ENCODE results near the gene LCN9.

Gene LCN9

GRCh38 chr9:135615666-135616618, 47.2 kb upstream of the LCN9 start:
- no peak overlapping the region for H3K4me2 ChIP-seq (ENCODE audit: low read length)
- no peak overlapping the region for H3K9ac ChIP-seq (ENCODE audit: low read length)
- no peaks in the 10 kb centered on the region for H3K4me1 ChIP-seq (ENCODE audit: low read length)
- no peak overlapping the region for H3K27ac ChIP-seq (ENCODE audit: low read length)
- no peaks in the 10 kb centered on the region for H3K79me2 ChIP-seq (ENCODE audit: low read length)
- H2AFZ ChIP-seq (ENCODE audit: low read depth, low read length), result no peak overlapping the region
- no peaks in the 10 kb centered on the region for H3K36me3 ChIP-seq (replicated peaks; ENCODE audit: low read depth, low read length)
- no peaks in the 10 kb centered on the region for H3K9me3 ChIP-seq (ENCODE audit: insufficient read depth, low read length)
- no peak for TF ChIP-seq EZH2phosphoT487 (IDR thresholded peaks at IDR 0.05; ENCODE audit: low read depth)
- TF ChIP-seq, protein P1, sequence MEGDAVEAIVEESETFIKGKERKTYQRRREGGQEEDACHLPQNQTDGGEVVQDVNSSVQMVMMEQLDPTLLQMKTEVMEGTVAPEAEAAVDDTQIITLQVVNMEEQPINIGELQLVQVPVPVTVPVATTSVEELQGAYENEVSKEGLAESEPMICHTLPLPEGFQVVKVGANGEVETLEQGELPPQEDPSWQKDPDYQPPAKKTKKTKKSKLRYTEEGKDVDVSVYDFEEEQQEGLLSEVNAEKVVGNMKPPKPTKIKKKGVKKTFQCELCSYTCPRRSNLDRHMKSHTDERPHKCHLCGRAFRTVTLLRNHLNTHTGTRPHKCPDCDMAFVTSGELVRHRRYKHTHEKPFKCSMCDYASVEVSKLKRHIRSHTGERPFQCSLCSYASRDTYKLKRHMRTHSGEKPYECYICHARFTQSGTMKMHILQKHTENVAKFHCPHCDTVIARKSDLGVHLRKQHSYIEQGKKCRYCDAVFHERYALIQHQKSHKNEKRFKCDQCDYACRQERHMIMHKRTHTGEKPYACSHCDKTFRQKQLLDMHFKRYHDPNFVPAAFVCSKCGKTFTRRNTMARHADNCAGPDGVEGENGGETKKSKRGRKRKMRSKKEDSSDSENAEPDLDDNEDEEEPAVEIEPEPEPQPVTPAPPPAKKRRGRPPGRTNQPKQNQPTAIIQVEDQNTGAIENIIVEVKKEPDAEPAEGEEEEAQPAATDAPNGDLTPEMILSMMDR (IDR thresholded peaks at IDR 0.05; ENCODE audit: low read depth, low read length), result 0 out of 2 replicates have a peak, but pooled peaks have one; percentile 5
- H3K27me3 ChIP-seq (ENCODE audit: low read depth, low read length), result 0 out of 2 replicates have a peak, but pooled peaks cover 5% of the 10 kb centered on the region
- H3K4me3 ChIP-seq (ENCODE audit: low read length), result no peak overlapping the region
- H4K20me1 ChIP-seq (ENCODE audit: insufficient read depth, low read length), result no peaks in the 10 kb centered on the region

- H3K9ac ChIP-seq (ENCODE audit: low read length), result no peak overlapping the region
- no peaks in the 10 kb centered on the region for H4K20me1 ChIP-seq (ENCODE audit: insufficient read depth, low read length)
- no peaks in the 10 kb centered on the region for H3K9me3 ChIP-seq (ENCODE audit: insufficient read depth, low read length)
- 0 out of 2 replicates have a peak, but pooled peaks cover 5% of the 10 kb centered on the region for H3K27me3 ChIP-seq (ENCODE audit: low read depth, low read length)
- no peak overlapping the region for H3K4me2 ChIP-seq (ENCODE audit: low read length)
- H2AFZ ChIP-seq (ENCODE audit: low read depth, low read length), result no peak overlapping the region
- H3K36me3 ChIP-seq (replicated peaks; ENCODE audit: low read depth, low read length), result no peaks in the 10 kb centered on the region
- H3K4me1 ChIP-seq (ENCODE audit: low read length), result no peaks in the 10 kb centered on the region
- TF ChIP-seq, protein P1 (IDR thresholded peaks at IDR 0.05; ENCODE audit: low read depth, low read length), result no peak
- no peak for TF ChIP-seq EZH2phosphoT487 (IDR thresholded peaks at IDR 0.05; ENCODE audit: low read depth)
- no peak overlapping the region for H3K27ac ChIP-seq (ENCODE audit: low read length)
- H3K4me3 ChIP-seq (ENCODE audit: low read length), result no peak overlapping the region
- no peaks in the 10 kb centered on the region for H3K79me2 ChIP-seq (ENCODE audit: low read length)
Observed at GRCh38 chr9:135616619-135617537, 46.2 kb upstream of the LCN9 start.

DNA sequence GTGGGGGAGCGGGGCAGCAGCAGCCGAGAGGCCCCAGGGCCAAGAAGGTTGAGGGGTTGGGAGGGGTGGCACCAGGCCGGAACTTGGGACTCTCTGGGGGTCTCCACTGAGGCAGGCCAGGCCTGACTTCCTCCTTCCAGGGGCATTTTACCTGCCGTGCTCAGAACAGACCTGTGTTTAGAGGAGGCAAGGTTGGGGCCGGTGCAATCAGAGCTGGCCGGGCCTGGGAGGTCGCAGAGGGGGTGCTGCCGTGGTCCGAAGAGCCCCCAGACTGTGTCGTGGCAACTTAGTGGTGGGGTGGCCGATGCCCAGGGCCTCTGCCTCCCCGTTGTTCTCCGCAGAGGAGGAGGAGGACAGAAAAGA, 45.6 kb upstream of the LCN9 start:
- TF ChIP-seq, protein P1 (IDR thresholded peaks at IDR 0.05; ENCODE audit: low read depth, low read length), result no peak
- no peak for TF ChIP-seq EZH2phosphoT487 (IDR thresholded peaks at IDR 0.05; ENCODE audit: low read depth)
- no peak overlapping the region for H3K4me2 ChIP-seq (ENCODE audit: low read length)
- H3K9ac ChIP-seq (ENCODE audit: low read length), result no peak overlapping the region
- H3K4me1 ChIP-seq (ENCODE audit: low read length), result no peaks in the 10 kb centered on the region
- no peak overlapping the region for H3K27ac ChIP-seq (ENCODE audit: low read length)
- peaks cover 9% of the 10 kb centered on the region; the same call in 1 of the 2 replicates for H3K27me3 ChIP-seq (ENCODE audit: low read depth, low read length)
- H3K36me3 ChIP-seq (replicated peaks; ENCODE audit: low read depth, low read length), result no peaks in the 10 kb centered on the region
- no peaks in the 10 kb centered on the region for H3K79me2 ChIP-seq (ENCODE audit: low read length)
- no peak overlapping the region for H3K4me3 ChIP-seq (ENCODE audit: low read length)
- no peak overlapping the region for H2AFZ ChIP-seq (ENCODE audit: low read depth, low read length)
- H3K9me3 ChIP-seq (ENCODE audit: insufficient read depth, low read length), result no peaks in the 10 kb centered on the region
- H4K20me1 ChIP-seq (ENCODE audit: insufficient read depth, low read length), result no peaks in the 10 kb centered on the region

Measured in OCI-LY3 (cell line).